HG02870 (cell line): ENCODE measurements around the gene USP3.
"Not testable (repeated sequence)": the region's sequence is repeated elsewhere in the genome, so short reads cannot be mapped to it uniquely, and the experiment has no call there.

Experiments
- ATAC-seq: cut with Tn5 transposase; IDR thresholded peaks from one replicate; pipeline ENCODE4 v1.9.1; 2021; ENCODE audit warnings: mild to moderate bottlenecking, moderate library complexity; ENCODE audit not compliant: unreplicated experiment

The USP3 gene

GRCh38 chr15:63605036-63605435 lies 100.6 kb downstream of the USP3 start:
- ATAC-seq: no peak

GRCh38 chr15:63605816-63606215 lies 101.4 kb downstream of the USP3 start:
- ATAC-seq: no peak

GRCh38 chr15:63606308-63606707 lies 101.9 kb downstream of the USP3 start:
- no peak for ATAC-seq

DNA sequence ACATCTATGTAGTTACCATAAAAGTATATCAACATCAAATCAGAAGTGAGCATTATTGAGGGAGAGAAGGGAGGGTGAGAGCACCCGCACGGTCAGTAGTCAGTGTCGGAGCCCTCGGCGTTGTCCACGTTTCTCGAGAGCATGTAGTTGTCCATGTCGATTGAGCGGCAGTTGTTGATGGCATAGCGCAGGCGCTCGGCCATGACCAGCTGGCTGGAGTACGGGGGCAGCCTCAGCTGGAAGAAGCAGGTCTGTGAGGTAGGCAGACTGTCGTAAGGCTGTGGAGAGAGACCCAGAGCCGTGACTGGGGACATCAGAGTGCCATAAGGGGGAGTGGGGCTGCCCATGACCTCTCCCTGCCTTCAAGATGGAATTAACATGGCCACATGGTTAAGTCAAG lies 104.6 kb downstream of the USP3 start:
- no peak for ATAC-seq

- ATAC-seq: no peak
Measured at GRCh38 chr15:63609448-63609847, 105.1 kb downstream of the USP3 start.

DNA sequence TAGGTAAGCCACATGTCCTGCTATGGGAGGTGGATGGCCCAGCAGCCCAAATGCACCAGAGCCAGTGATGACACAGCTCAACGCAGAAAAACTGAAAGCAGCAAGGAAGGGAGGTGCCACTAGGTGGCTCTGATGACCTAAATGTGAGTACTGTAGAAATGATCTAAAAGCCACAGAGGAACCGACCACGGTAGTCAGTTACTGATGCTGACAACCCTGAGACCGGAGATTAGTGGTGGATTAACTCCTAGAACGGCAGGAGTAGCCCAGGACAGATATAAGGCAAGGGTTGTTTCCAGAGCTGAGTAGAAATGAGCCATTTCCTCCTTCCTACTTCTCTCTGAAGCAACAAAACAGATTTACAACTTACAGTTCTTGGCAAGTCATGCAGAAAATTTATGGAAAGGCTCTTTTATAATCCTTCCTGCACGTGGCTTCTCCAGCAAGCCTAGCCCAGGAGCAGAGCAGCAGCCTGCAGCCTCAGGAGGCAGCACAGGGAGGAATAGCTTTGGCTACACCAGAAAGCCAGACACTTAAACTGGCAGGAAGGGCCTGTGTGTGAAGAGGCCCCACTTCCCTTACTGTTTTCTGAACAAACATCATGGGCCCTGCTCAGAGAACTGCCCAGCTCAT lies 105.9 kb downstream of the USP3 start:
- peak; percentile 52 for ATAC-seq

DNA sequence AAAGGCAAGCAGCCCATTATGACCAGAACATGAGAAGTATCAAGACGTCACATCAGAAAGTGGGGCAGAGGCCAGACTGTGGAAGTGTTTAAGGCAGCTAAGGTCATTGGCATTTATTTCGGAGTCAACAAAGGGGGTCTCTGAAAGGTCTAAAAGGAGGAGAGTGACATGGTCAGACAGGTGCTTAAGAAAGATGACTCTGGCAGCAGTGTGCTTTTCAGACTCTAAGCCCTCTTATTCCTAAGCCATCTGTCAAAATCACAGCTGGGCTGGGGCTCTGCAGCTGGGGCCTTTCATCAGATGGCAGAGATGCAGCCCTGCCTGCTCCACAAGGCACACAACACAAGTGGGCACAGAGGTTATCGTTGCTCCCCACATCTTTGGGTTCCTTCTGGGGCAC lies 106.8 kb downstream of the USP3 start:
- ATAC-seq: no peak

DNA sequence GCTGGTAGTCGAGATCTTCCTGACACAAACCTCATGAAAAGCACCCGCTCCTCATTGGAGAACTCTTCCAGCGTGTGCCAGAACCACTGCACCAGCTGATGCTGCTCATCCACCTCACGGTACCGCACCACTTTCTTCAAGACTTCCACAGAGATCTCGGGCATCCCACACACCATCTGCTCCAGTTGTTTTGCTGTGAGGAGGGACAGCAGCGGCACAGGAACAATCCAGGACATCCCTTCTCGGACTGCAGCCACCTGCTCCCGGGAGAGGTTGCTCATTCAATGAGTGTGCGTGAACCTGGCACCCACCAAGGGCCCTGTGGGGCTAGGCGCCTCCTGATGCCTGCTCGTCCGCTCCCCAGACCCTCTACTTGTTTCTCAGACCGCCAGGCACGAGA lies 107.9 kb downstream of the USP3 start:
- ATAC-seq: no peak

DNA sequence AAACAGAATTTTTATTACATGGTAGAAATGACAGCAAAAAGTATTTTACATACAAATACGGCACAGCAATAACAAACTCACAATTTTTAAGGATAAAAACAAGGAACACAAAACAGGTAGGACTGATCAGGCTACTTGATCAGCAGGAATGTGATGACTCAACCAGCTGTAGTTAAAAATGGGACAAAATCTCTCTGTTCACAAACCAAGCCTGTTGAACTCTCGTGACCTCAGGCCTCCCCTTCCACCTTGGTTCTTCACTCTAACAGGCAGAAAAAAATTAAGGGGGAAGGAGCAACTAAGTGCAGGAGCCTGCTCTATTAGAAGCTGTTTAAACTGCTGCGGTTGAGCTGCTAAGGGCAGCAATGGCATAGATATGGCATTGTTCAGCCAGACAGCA lies 111.5 kb downstream of the USP3 start:
- ATAC-seq: no peak

DNA sequence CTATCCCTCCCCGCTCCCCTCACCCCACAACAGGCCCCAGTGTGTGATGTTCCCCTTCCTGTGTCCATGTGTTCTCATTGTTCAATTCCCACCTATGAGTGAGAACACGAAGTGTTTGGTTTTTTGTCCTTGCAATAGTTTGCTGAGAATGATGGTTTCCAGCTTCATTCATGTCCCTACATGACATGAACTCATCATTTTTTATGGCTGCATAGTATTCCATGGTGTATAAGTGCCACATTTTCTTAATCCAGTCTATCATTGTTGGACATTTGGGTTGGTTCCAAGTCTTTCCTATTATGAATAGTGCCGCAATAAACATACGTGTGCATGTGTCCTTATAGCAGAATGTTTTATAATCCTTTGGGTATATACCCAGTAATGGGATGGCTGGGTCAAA lies 112.8 kb downstream of the USP3 start:
- not testable (repeated sequence) for ATAC-seq

DNA sequence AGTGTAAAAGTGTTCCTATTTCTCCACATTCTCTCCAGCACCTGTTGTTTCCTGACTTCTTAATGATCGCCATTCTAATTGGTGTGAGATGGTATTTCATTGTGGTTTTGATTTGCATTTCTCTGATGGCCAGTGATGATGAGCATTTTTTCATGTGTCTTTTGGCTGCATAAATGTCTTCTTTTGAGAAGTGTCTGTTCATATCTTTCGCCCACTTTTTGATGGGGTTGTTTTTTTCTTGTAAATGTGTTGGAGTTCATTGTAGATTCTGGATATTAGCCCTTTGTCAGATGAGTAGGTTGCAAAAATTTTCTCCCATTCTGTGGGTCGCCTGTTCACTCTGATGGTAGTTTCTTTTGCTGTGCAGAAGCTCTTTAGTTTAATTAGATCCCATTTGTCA lies 113.2 kb downstream of the USP3 start:
- not testable (repeated sequence) for ATAC-seq

GRCh38 chr15:63620760-63621159 lies 116.4 kb downstream of the USP3 start:
- not testable (repeated sequence) for ATAC-seq

- no peak for ATAC-seq
Measured at GRCh38 chr15:63623232-63623969, 119.0 kb downstream of the USP3 start.

DNA sequence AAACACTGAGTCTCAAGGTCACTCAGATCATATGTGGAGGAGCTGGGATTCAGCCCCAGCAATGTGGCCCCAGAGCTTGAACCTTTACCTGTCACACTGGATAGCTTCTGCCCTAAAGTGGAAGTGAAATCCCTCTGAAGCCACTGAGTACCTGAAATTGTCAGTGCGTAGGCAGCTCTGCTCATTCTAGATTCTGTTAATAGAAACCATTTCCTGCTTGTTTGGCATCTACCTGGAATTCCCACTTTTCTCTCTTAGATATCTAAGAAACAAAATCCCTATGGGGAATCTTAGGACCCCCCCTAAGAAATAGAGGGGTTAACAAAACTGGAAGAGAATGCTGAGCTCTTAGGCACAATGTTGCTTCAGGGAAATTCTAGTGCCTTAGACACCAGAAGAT lies 122.6 kb downstream of the USP3 start:
- peak; percentile 79 for ATAC-seq

GRCh38 chr15:63628123-63628822 lies 123.9 kb downstream of the USP3 start:
- no peak for ATAC-seq

GRCh38 chr15:63630036-63630751 lies 125.8 kb downstream of the USP3 start:
- ATAC-seq: no peak

DNA sequence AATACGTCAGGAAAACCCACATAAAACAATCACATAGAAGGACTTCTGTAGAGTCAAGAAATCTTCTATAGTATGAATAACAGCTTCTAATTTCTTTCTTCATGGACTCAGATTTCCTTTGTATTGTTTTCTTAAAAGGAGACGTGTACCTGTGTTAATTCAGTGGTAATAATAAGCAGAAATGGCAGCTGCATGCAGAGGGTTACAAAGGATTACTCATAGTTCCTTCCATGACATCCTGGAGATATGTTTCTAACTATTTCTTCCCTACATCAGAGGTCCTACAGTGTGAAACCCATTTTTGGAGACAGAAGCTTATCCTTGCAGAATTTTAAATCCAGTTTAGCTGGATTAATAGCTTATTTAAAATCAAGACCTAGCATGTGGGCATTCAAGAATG lies 128.9 kb downstream of the USP3 start:
- no peak for ATAC-seq

GRCh38 chr15:63634154-63634553 lies 129.8 kb downstream of the USP3 start:
- ATAC-seq: no peak

- no peak for ATAC-seq
Measured at GRCh38 chr15:63636518-63637061, 132.2 kb downstream of the USP3 start.

DNA sequence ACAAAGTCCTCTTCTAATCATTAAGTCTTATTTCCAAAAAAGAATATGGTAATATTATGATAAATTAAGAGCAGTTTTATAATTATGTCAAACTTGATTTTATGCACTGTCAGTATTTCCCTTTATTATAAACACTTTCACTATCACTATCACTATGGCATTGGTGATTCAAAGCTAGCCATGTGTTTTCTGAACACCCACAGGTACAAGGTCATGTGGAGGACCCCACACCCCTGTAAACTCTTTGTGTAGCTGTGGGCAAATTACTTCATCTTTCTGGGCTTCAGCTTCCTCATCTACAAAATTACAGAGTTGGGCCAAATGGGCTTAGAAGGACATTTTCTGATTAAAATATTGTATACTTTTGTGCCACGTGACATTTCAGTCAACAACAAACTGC lies 134.4 kb downstream of the USP3 start:
- ATAC-seq: no peak

DNA sequence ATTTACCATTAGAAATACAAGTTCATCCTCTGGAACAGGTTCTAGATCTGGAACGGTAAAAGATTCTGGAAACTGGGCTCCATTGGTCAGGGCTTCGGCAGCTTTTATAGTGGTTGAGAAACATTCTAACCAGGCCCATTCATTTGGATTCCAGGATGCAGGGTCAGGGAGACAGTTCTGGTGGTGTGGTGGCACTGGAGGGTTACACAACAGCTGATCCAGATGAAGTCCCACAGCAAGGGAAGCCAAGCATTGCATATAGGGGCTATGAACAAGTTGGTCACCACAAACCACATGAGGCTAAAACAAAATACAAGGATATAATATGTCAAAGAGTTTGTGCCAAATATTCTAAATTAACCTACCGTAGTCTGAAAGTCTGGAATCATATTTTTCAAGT lies 135.8 kb downstream of the USP3 start:
- no peak for ATAC-seq
